ENCODE results near the gene LRRC36.

DNA sequence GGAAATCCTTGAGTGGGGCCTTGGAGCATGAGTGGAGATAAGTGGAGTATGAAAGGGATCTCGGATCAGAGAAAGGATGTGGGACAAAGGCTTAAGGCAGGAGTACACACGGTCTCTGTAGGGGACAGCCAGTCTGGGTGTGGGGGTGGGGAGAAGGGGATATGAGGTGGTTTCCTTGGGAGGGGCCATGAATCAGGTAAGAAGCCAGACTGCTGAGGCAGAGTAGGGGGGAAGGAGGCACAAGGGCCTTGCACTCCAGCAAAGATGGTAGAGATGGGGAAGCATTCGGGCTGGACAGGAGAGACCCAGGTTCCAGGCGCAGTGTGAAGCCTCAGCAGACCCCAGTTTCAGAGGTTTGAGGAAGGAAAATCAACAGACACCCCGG, 105.9 kb downstream of the LRRC36 start:
- TF ChIP-seq CTCF (IDR thresholded peaks at IDR 0.05): no peak
- no peak for TF ChIP-seq POLR2AphosphoS5 (IDR thresholded peaks at IDR 0.05)
- no peak for TF ChIP-seq POLR2A (IDR thresholded peaks at IDR 0.05)
